Activated T-cell treated with anti-CD3 and anti-CD28 coated beads for 48 hours (primary cell): ENCODE results near the gene TAF8.
"Not testable (repeated sequence)": the region's sequence is repeated elsewhere in the genome, so short reads cannot be mapped to it uniquely, and the experiment has no call there.

ENCODE experiments used
- DNase-seq: peaks from one replicate; pipeline ENCODE4 v3.0.0-alpha.2; 2020; ENCODE audit warnings: low read depth

Gene TAF8

GRCh38 chr6:42050297-42051267 is at the start of gene TAF8:
TAF8 (plus strand) TSS chr6:42050524; CDS start chr6:42050542, 18 bp downstream.
- DNase-seq, result peak; percentile 83

- no peak for DNase-seq
These were observed 48.8 kb upstream of the TAF8 start for GRCh38 chr6:42001506-42001905.

- DNase-seq, result not testable (repeated sequence)
These were observed 46.7 kb upstream of the TAF8 start for GRCh38 chr6:42003658-42004057.

- no peak for DNase-seq
These were observed 42.8 kb upstream of the TAF8 start for GRCh38 chr6:42007286-42008137.

GRCh38 chr6:42008138-42008528 is 42.2 kb upstream of the TAF8 start:
- DNase-seq, result not testable (repeated sequence)

DNA sequence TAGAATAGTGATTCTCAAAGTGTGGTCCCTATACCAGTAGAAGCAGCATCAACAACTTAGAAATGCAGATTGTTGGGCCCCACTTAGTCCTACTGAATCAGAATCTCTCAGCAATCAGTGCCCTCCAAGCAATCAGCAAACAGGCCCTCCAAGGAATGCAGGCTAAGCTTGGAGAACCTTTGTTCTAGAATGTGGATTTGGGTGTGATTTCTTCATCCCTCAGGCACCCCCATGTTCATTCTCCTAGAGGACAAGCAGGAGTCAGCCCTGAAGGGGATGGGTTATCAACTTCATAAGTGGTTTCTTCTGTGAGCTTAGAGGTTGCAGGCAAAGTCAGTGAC is 40.5 kb upstream of the TAF8 start:
- no peak for DNase-seq

GRCh38 chr6:42010185-42010891 is 40.0 kb upstream of the TAF8 start:
- no peak for DNase-seq

DNA sequence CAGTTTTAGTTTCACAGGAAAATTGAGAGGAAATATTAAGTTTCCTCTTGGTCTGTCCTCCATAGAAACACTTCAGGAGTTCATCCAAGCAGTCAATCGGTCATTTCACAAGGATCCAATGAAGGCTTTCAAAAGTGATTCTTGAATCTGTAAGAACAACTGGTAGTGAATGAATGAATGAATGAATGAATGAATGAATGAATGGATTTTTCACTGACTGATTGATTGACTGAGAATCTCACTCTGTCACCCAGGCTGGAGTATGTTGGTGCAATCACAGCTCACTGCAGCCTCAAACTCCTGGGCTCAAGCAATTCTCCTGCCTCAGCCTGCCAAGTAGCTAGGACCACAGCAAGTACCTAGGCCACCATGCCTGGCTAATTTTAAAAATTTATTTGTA is 39.4 kb upstream of the TAF8 start:
- no peak for DNase-seq

- no peak for DNase-seq
These were observed 37.7 kb upstream of the TAF8 start for GRCh38 chr6:42012501-42013133.

DNA sequence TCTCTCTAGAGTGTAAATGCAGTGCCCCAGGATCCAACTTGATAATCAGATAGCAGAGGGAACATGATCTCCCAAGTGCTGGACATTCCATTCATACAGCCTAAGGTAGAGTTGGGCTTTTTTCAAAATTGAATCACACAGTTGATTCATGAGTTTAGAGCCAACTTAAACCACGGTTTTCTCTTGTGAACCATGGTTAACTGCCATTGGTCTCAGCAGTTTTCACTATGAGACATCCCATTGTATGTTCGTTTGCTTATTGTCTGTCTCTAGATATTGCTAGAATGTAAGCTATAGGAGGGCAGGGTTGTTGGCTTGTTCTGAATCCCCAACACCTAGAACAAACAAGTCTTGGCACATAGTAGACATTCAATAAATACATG is 37.2 kb upstream of the TAF8 start:
- DNase-seq, result no peak

DNA sequence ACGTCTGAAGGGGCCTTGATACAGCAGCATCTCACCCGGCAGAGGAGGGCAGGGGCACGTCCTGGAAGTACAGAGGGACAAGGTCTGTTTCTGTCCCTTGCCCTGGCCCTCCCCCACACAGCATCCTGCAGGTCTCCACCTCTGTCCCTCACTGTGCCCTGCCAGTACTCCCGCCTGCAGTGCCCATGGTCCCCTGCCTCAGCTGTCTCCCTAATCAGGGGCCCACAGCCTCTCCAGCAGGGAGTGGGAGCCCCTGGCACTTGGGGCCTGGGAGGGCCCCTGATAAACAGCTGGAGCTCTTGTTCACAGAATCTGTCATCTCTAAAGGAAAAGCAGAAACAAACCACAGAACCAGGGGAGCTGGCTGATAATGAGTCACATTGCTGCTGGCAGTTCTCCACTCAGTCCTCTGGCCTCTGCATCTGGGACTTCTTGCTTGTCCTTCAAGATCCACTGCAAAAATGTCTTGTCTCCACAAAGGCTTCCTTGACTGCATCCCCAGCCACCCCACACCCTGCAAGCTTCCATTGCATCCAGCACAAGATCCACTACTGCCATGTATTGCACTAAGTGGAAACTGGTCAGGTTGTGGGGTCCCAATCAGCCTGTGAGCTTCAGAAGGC is 33.2 kb upstream of the TAF8 start:
- DNase-seq, result no peak

GRCh38 chr6:42020967-42021366 is 29.4 kb upstream of the TAF8 start:
- DNase-seq, result no peak

DNA sequence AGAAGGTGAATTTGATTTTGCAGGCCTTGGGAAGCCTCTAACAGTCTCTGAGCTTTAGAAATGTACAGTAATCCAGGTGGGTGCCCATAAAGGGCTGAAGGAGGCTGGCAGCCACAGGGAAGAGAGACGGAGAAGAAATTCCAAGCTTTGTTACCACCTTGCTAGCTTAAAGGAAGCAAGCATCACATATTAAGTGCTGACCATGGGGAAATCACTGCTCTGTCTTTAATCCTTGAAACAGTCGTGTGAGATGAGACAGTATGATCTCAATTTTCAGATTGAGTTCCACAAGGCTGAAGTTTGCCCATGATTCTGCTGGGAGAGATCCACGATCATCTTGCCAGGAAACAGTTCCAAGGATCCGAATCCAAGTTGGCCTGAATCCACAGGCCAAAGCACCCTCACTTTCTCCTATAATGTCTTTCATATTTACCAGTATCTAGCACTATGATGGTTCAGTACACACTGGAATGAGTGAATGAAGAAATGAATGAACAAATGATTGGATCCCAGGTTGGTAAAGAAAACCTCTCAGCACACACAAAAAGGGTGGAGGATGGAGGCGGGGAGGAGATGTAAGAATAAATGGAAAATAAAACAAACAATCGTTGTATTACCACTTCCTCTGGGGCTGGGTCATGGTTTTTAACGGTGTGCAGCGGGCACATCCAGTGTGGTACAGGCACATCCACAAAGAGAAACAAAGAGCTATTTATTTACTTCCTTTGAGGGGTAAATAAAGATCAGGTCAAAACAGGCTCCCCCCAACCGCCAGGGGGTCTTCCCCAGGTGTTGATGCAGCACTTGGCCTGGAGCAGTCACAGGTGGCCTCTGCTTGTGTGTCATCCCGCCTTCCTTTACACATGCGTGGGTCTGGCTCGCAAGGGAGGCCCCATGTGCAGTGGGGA is 28.2 kb upstream of the TAF8 start:
- DNase-seq, result peak; percentile 54

- DNase-seq, result no peak
These were observed 27.5 kb upstream of the TAF8 start for GRCh38 chr6:42022755-42023384.

- DNase-seq, result no peak
These were observed 25.1 kb upstream of the TAF8 start for GRCh38 chr6:42025066-42025844.

- DNase-seq, result no peak
These were observed 24.5 kb upstream of the TAF8 start for GRCh38 chr6:42025845-42026243.

GRCh38 chr6:42026540-42026939 is 23.8 kb upstream of the TAF8 start:
- no peak for DNase-seq

GRCh38 chr6:42028234-42029061 is 21.9 kb upstream of the TAF8 start:
- no peak for DNase-seq
